Hepatocyte (in vitro differentiated cells): Measurements from ENCODE around the gene MAB21L4.

Source experiments
- CTCF ChIP-seq: fragments of 200-600 bp; sonication (generic); IDR thresholded peaks from 2 replicates; pipeline ENCODE4 v1.5.1; 2016; ENCODE audit warnings: antibody characterized with exemption, mild to moderate bottlenecking; ENCODE audit not compliant: poor library complexity
- EZH2 ChIP-seq: fragments of 200-600 bp; sonication (generic); IDR thresholded peaks from 2 replicates; pipeline ENCODE4 v1.6.1; 2016; ENCODE audit warnings: antibody characterized with exemption, mild to moderate bottlenecking, borderline replicate concordance
- EZH2phosphoT487 ChIP-seq: fragments of 200-600 bp; sonication (generic); IDR thresholded peaks from one replicate; pipeline ENCODE4 v1.6.1; 2018; ENCODE audit warnings: antibody characterized with exemption, mild to moderate bottlenecking, low read depth, moderate library complexity; ENCODE audit not compliant: unreplicated experiment, severe bottlenecking

GRCh38 chr2:240899468-240899865 lies 3.5 kb upstream of the MAB21L4 start:
- TF ChIP-seq CTCF (no peak), EZH2phosphoT487 (no peak), EZH2 (no peak)
